Vagina (tissue), 2 donors: ENCODE measurements around the gene DNAH2. TPM values are rescaled to one million over a fixed set of nuclear protein-coding genes. Genes with fewer than 3 reads are reported as not detected.

ENCODE experiments used
- DNase-seq, 2 donors: peaks; one replicate each; pipeline ENCODE4 v3.0.0-alpha.2; 2017; ENCODE audit errors: extremely low spot score in 2 of 2
- H3K27ac ChIP-seq: fragments of 200-600 bp; sonication (generic); one replicate; pipeline ENCODE4 v1.5.1; 2019
- H3K27me3 ChIP-seq: fragments of 200-600 bp; sonication (generic); one replicate; pipeline ENCODE4 v1.5.1; 2019
- H3K36me3 ChIP-seq, 2 donors: fragments of 200-600 bp; sonication (generic); one replicate each; pipeline ENCODE4 v1.5.1; 2017 to 2019
- H3K4me1 ChIP-seq: fragments of 200-600 bp; sonication (generic); one replicate; pipeline ENCODE4 v1.5.1; 2019
- H3K4me3 ChIP-seq, 2 donors: fragments of 200-600 bp; sonication (generic); 1 replicate in 1 of 2; 2 replicates in 1 of 2; pipeline ENCODE4 v1.5.1; 2016 to 2019
- H3K9me3 ChIP-seq: fragments of 200-600 bp; sonication (generic); one replicate; pipeline ENCODE4 v1.5.1; 2019
- CTCF ChIP-seq, 3 experiments: fragments of 450-650 bp in 2 of 3; fragments of 200-600 bp in 1 of 3; sonication (generic) in 1 of 3; IDR thresholded peaks; one replicate each; pipeline ENCODE4 v1.5.1; 2017 to 2019; ENCODE audit warnings: antibody characterized with exemption in 3 of 3, mild to moderate bottlenecking in 2 of 3, moderate library complexity in 2 of 3
- POLR2A ChIP-seq, 2 donors: fragments of 450-650 bp; IDR thresholded peaks; one replicate each; pipeline ENCODE4 v1.6.1; 2017; ENCODE audit warnings: antibody characterized with exemption in 2 of 2, mild to moderate bottlenecking in 2 of 2, moderate library complexity in 2 of 2
- POLR2AphosphoS5 ChIP-seq, 2 donors: sonication (generic); formaldehyde crosslinking; IDR thresholded peaks; one replicate each; pipeline ENCODE4 v1.9.0; 2017; ENCODE audit warnings: antibody characterized with exemption in 2 of 2, mild to moderate bottlenecking in 2 of 2, low read depth in 1 of 2; ENCODE audit not compliant: insufficient read depth in 1 of 2
- intact Hi-C: fragments of 100-400 bp; cut with DNase I; formaldehyde crosslinking; loops from one replicate; pipeline ENCODE4 v1.15.1; 2023
- total RNA-seq: library from RNA; depleted of rRNA; stranded (reverse); fragments of >200 nt; gene quantifications from one replicate; pipeline ENCODE4 v1.2.3, GENCODE V29; 2016

The DNAH2 gene
- total RNA-seq, 1 donor from 2014 or later = 0.49 TPM

- no peaks in the 10 kb centered on the region for H3K9me3 ChIP-seq
- no peaks in the 10 kb centered on the region for H3K27me3 ChIP-seq
- intact Hi-C loops = no loop called here
- no peak overlapping the region for H3K4me3 ChIP-seq
- no peaks in the 10 kb centered on the region for H3K4me1 ChIP-seq
- no peak overlapping the region for H3K27ac ChIP-seq
- H3K36me3 ChIP-seq = no peaks in the 10 kb centered on the region
- TF ChIP-seq CTCF (IDR thresholded peaks at IDR 0.05) (no peak), POLR2AphosphoS5 (IDR thresholded peaks at IDR 0.05; ENCODE audit: insufficient read depth in 1 of 2, low read depth in 1 of 2) (no peak), POLR2A (IDR thresholded peaks at IDR 0.05) (no peak)
- no peak for DNase-seq
Measured at GRCh38 chr17:7729816-7730215, 12.3 kb downstream of the DNAH2 start.

- Histone ChIP-seq H3K36me3 (no peaks in the 10 kb centered on the region), H3K27ac (no peak overlapping the region), H3K27me3 (no peaks in the 10 kb centered on the region), H3K4me1 (no peaks in the 10 kb centered on the region), H3K9me3 (no peaks in the 10 kb centered on the region), H3K4me3 (no peak overlapping the region)
- DNase-seq = no peak
- intact Hi-C loops = no loop called here
- TF ChIP-seq POLR2A (IDR thresholded peaks at IDR 0.05) = no peak
- TF ChIP-seq POLR2AphosphoS5 (IDR thresholded peaks at IDR 0.05; ENCODE audit: insufficient read depth in 1 of 2, low read depth in 1 of 2) = no peak
- TF ChIP-seq CTCF (IDR thresholded peaks at IDR 0.05) = no peak
Measured at GRCh38 chr17:7732981-7733539, 15.5 kb downstream of the DNAH2 start.

GRCh38 chr17:7737601-7738000, 20.1 kb downstream of the DNAH2 start:
- H3K9me3 ChIP-seq = no peaks in the 10 kb centered on the region
- H3K4me1 ChIP-seq = no peaks in the 10 kb centered on the region
- H3K36me3 ChIP-seq = no peaks in the 10 kb centered on the region
- H3K27ac ChIP-seq = no peak overlapping the region
- intact Hi-C loops = no loop called here
- no peak overlapping the region for H3K4me3 ChIP-seq
- no peaks in the 10 kb centered on the region for H3K27me3 ChIP-seq
- TF ChIP-seq POLR2A (IDR thresholded peaks at IDR 0.05) (no peak), POLR2AphosphoS5 (IDR thresholded peaks at IDR 0.05; ENCODE audit: insufficient read depth in 1 of 2, low read depth in 1 of 2) (no peak)
- DNase-seq = no peak

- no peaks in the 10 kb centered on the region for H3K9me3 ChIP-seq
- no peaks in the 10 kb centered on the region for H3K27me3 ChIP-seq
- TF ChIP-seq CTCF (IDR thresholded peaks at IDR 0.05) = no peak
- TF ChIP-seq POLR2A (IDR thresholded peaks at IDR 0.05) = no peak
- TF ChIP-seq POLR2AphosphoS5 (IDR thresholded peaks at IDR 0.05; ENCODE audit: insufficient read depth in 1 of 2, low read depth in 1 of 2) = no peak
- intact Hi-C loops = no loop called here
- no peak for DNase-seq
- H3K36me3 ChIP-seq = no peaks in the 10 kb centered on the region
- H3K27ac ChIP-seq = no peak overlapping the region
- no peaks in the 10 kb centered on the region for H3K4me1 ChIP-seq
- H3K4me3 ChIP-seq = no peak overlapping the region
Measured at GRCh38 chr17:7739746-7740145, 22.2 kb downstream of the DNAH2 start.

GRCh38 chr17:7740481-7741001, 23.0 kb downstream of the DNAH2 start:
- intact Hi-C loops = no loop called here
- no peak overlapping the region for H3K4me3 ChIP-seq

GRCh38 chr17:7742729-7743128, 25.2 kb downstream of the DNAH2 start:
- H3K9me3 ChIP-seq = no peaks in the 10 kb centered on the region
- TF ChIP-seq POLR2AphosphoS5 (IDR thresholded peaks at IDR 0.05; ENCODE audit: insufficient read depth in 1 of 2, low read depth in 1 of 2) (no peak), CTCF (IDR thresholded peaks at IDR 0.05) (no peak), POLR2A (IDR thresholded peaks at IDR 0.05) (no peak)
- intact Hi-C loops = no loop called here
- DNase-seq = no peak
- no peaks in the 10 kb centered on the region for H3K36me3 ChIP-seq
- H3K4me1 ChIP-seq = peaks cover 10% of the 10 kb centered on the region
- H3K27ac ChIP-seq = no peak overlapping the region
- no peak overlapping the region for H3K4me3 ChIP-seq
- H3K27me3 ChIP-seq = no peaks in the 10 kb centered on the region

More at GRCh38 chr17:7740481-7741001, 23.0 kb downstream of the DNAH2 start:
- DNase-seq = no peak
- Histone ChIP-seq H3K9me3 (no peaks in the 10 kb centered on the region), H3K36me3 (no peaks in the 10 kb centered on the region), H3K4me1 (peaks cover under 1% of the 10 kb centered on the region), H3K27ac (no peak overlapping the region), H3K27me3 (no peaks in the 10 kb centered on the region)
- TF ChIP-seq POLR2AphosphoS5 (IDR thresholded peaks at IDR 0.05; ENCODE audit: insufficient read depth in 1 of 2, low read depth in 1 of 2) = no peak
